Measurements from ENCODE around the gene GRM8. TPM values are rescaled to one million over a fixed set of nuclear protein-coding genes. Genes with fewer than 3 reads are reported as not detected.
A peak's percentile ranks its signal among the peaks of the same experiment; 100 is the strongest.

The GRM8 gene
- total and polyA plus RNA-seq, 10 of the 15 experiments (the other 5 are each of a cell fraction or from before 2014, with no cell fraction given): 0.33 to 7.1 (median 0.45) TPM; not detected in 2

- no peak for TF ChIP-seq ZBED1 (IDR thresholded peaks at IDR 0.05; ENCODE audit: borderline replicate concordance)
- no peak for TF ChIP-seq ASH2L (IDR thresholded peaks at IDR 0.05; ENCODE audit: borderline replicate concordance, low read depth)
- TF ChIP-seq KLF5 (IDR thresholded peaks at IDR 0.05; ENCODE audit: partially characterized antibody): no peak
- TF ChIP-seq NR2F1 (conservative IDR thresholded peaks at IDR 0.05): no peak
- TF ChIP-seq TCF12 (IDR thresholded peaks at IDR 0.05; ENCODE audit: low read depth, low read length): no peak
Observed at GRCh38 chr7:126495001-126495400, 757.7 kb downstream of the GRM8 start (continued).

- peak overlapping the region; percentile 33; the same call in 1 of the 2 replicates for H2AFZ ChIP-seq (ENCODE audit: control insufficient read depth, low read depth, low read length)
- H4K20me1 ChIP-seq (ENCODE audit: control insufficient read depth, insufficient read depth): no peaks in the 10 kb centered on the region
- ChIA-PET CTCF (interaction anchor here (1.2 kb wide), 1 partner anchor 24 kb away, joined by 3 read pairs; no protein-coding TSS in a partner anchor), POLR2A (no interaction called here), SMC1A (ENCODE audit: uncharacterized antibody, unreplicated experiment) (interaction anchor here (0.5 to 2.0 kb wide), 15 partner anchors 9 to 1136 kb away, joined by 3 to 12 read pairs (median 3); no protein-coding TSS in a partner anchor), RAD21 (ENCODE audit: unreplicated experiment) (interaction anchor here (1.1 kb wide), 1 partner anchor 41 kb away, joined by 4 read pairs; no protein-coding TSS in a partner anchor)
- no peaks in the 10 kb centered on the region for H3K27me3 ChIP-seq (replicated peaks in 1 of 2; ENCODE audit: control insufficient read depth in 2 of 2, insufficient read depth in 2 of 2, low read length in 1 of 2)
- H3K36me3 ChIP-seq (ENCODE audit: control insufficient read depth in 2 of 2, insufficient read depth in 2 of 2, low read length in 1 of 2): no peaks in the 10 kb centered on the region
- DNase-seq (ENCODE audit: low read depth, low spot score) (no peak), ATAC-seq (no peak), FAIRE-seq (no peak)
- WGBS (ENCODE audit: insufficient coverage, insufficient replicate concordance, low lambda C conversion rate, missing lambda C conversion rate): 4% methylated on average over 2 of the region's 2 CpGs
- H3K27ac ChIP-seq (ENCODE audit: control insufficient read depth, insufficient read depth): no peak overlapping the region
- H3K79me2 ChIP-seq (ENCODE audit: control insufficient read depth, insufficient read depth, low read length): no peaks in the 10 kb centered on the region
- no peak overlapping the region for H3K4me3 ChIP-seq
- no peaks in the 10 kb centered on the region for H3K4me1 ChIP-seq (ENCODE audit: control insufficient read depth, insufficient read depth, low read length)
- no peak overlapping the region for H3K9ac ChIP-seq (ENCODE audit: control insufficient read depth, insufficient read depth, low read length)
- in situ Hi-C loops (cut with MboI): no loop called here
- H3K9me3 ChIP-seq (replicated peaks; ENCODE audit: control insufficient read depth, insufficient read depth, low read length): no peaks in the 10 kb centered on the region; the same call in 2 of the 3 replicates
- BruUV-seq (replicated peaks): no TSS peak
- intact Hi-C loops (cut with micrococcal nuclease; ENCODE audit: unreplicated experiment): no loop called here
- H3K4me2 ChIP-seq (ENCODE audit: control insufficient read depth, insufficient read depth): no peak overlapping the region
- TF ChIP-seq CTCF (IDR thresholded peaks at IDR 0.05 in 2 of 3, conservative IDR thresholded peaks at IDR 0.05 in 1 of 3; ENCODE audit: control insufficient read depth in 2 of 3, extremely low read depth in 1 of 3, insufficient read depth in 1 of 3, low read depth in 3 of 3, low read length in 3 of 3) (no peak), STAT3 (IDR thresholded peaks at IDR 0.05; ENCODE audit: low read depth, low read length) (no peak), TCF3 (IDR thresholded peaks at IDR 0.05; ENCODE audit: borderline replicate concordance, insufficient read depth, low read depth, low read length) (no peak), SUPT20H (IDR thresholded peaks at IDR 0.05; ENCODE audit: borderline replicate concordance, control insufficient read depth, low read depth, low read length) (no peak), USF2 (IDR thresholded peaks at IDR 0.05; ENCODE audit: borderline replicate concordance, low read depth, low read length) (no peak), PKNOX1 (IDR thresholded peaks at IDR 0.05) (no peak), JUNB (IDR thresholded peaks at IDR 0.05) (no peak), REST (IDR thresholded peaks at IDR 0.05; ENCODE audit: low read depth, low read length) (no peak), ETV6 (conservative IDR thresholded peaks at IDR 0.05 in 1 of 2, IDR thresholded peaks at IDR 0.05 in 1 of 2; ENCODE audit: borderline replicate concordance in 1 of 2, low read depth in 1 of 2) (no peak)
Observed at GRCh38 chr7:126493801-126494200, 758.9 kb downstream of the GRM8 start.

Data from GM12878 (cell line).